GM19193 (cell line): Measurements from ENCODE around the gene MOV10.

Experiments used
- POLR2A ChIP-seq: IDR thresholded peaks from 4 replicates; pipeline ENCODE4 v1.6.1; 2011; ENCODE audit not compliant: insufficient read depth, insufficient read length; ENCODE audit errors: extremely low read depth

The MOV10 gene

GRCh38 chr1:112689196-112689841 is 14.9 kb downstream of the MOV10 start:
- no peak for TF ChIP-seq POLR2A

GRCh38 chr1:112689842-112690237 is 15.4 kb downstream of the MOV10 start:
- TF ChIP-seq POLR2A, result no peak

GRCh38 chr1:112692681-112693080 is 18.2 kb downstream of the MOV10 start:
- no peak for TF ChIP-seq POLR2A

GRCh38 chr1:112693821-112694220 is 19.4 kb downstream of the MOV10 start:
- no peak for TF ChIP-seq POLR2A

- TF ChIP-seq POLR2A, result no peak
These were observed 20.0 kb downstream of the MOV10 start for GRCh38 chr1:112694363-112694929.

GRCh38 chr1:112695276-112695675 is 20.8 kb downstream of the MOV10 start:
- TF ChIP-seq POLR2A, result no peak

GRCh38 chr1:112696578-112697314 is 22.3 kb downstream of the MOV10 start:
- no peak for TF ChIP-seq POLR2A

GRCh38 chr1:112697781-112698201 is 23.3 kb downstream of the MOV10 start:
- no peak for TF ChIP-seq POLR2A

GRCh38 chr1:112698366-112699310 is 24.2 kb downstream of the MOV10 start:
- TF ChIP-seq POLR2A, result no peak

- no peak for TF ChIP-seq POLR2A
These were observed 25.1 kb downstream of the MOV10 start for GRCh38 chr1:112699425-112700144.

GRCh38 chr1:112700290-112701226 is 26.1 kb downstream of the MOV10 start:
- TF ChIP-seq POLR2A, result peak; percentile 34

- no peak for TF ChIP-seq POLR2A
These were observed 27.0 kb downstream of the MOV10 start for GRCh38 chr1:112701227-112702066.
